Ramos (cell line): ENCODE results near the gene AMN.
"Not testable (repeated sequence)": the region's sequence is repeated elsewhere in the genome, so short reads cannot be mapped to it uniquely, and the experiment has no call there.

Source experiments
- in situ Hi-C: fragments of 300-500 bp; cut with MboI; formaldehyde crosslinking; loops from one replicate; pipeline ENCODE4 v1.14.3; 2022; ENCODE audit warnings: low sequenced_read_pairs; ENCODE audit not compliant: unreplicated experiment

Gene AMN

GRCh38 chr14:102925646-102926045 lies 3.2 kb downstream of the AMN start:
- in situ Hi-C loops: no loop called here

GRCh38 chr14:102926104-102926503 lies 3.6 kb downstream of the AMN start:
- in situ Hi-C loops: no loop called here

GRCh38 chr14:102926840-102927239 lies 4.4 kb downstream of the AMN start:
- in situ Hi-C loops: not testable (repeated sequence)

- in situ Hi-C loops: no loop called here
Measured at GRCh38 chr14:102927346-102927877, 4.9 kb downstream of the AMN start.

GRCh38 chr14:102927878-102928411 lies 5.5 kb downstream of the AMN start:
- in situ Hi-C loops: no loop called here

- in situ Hi-C loops: no loop called here
Measured at GRCh38 chr14:102928412-102929240, 6.2 kb downstream of the AMN start.

- in situ Hi-C loops: no loop called here
Measured at GRCh38 chr14:102929241-102930137, 7.0 kb downstream of the AMN start.

- in situ Hi-C loops: no loop called here
Measured at GRCh38 chr14:102930138-102930752, 7.8 kb downstream of the AMN start.

- in situ Hi-C loops: no loop called here
Measured at GRCh38 chr14:102930753-102931579, 8.5 kb downstream of the AMN start.

- in situ Hi-C loops: no loop called here
Measured at GRCh38 chr14:102931580-102932285, 9.3 kb downstream of the AMN start.

GRCh38 chr14:102932484-102933248 lies 10.2 kb downstream of the AMN start:
- in situ Hi-C loops: no loop called here

- in situ Hi-C loops: no loop called here
Measured at GRCh38 chr14:102933618-102934231, 11.3 kb downstream of the AMN start.

- in situ Hi-C loops: no loop called here
Measured at GRCh38 chr14:102935756-102936155, 13.3 kb downstream of the AMN start.

GRCh38 chr14:102937331-102938175 lies 15.1 kb downstream of the AMN start:
- in situ Hi-C loops: no loop called here

- in situ Hi-C loops: no loop called here
Measured at GRCh38 chr14:102938191-102938590, 15.7 kb downstream of the AMN start.

- in situ Hi-C loops: no loop called here
Measured at GRCh38 chr14:102939329-102939728, 16.9 kb downstream of the AMN start.
